ENCODE results near the gene RXRG. TPM values are rescaled to one million over a fixed set of nuclear protein-coding genes. Genes with fewer than 3 reads are reported as not detected.

RXRG gene
- total RNA-seq, 1 donor from 2014 or later = not detected

GRCh38 chr1:165408518-165408917 is 36.4 kb downstream of the RXRG start:
- peak; percentile 4 for DNase-seq (ENCODE audit: low read depth)
- no peaks in the 10 kb centered on the region for H3K36me3 ChIP-seq (ENCODE audit: control insufficient read depth, insufficient read depth, low read length)
- H3K4me3 ChIP-seq (ENCODE audit: low read depth, low read length) = no peak overlapping the region
- peaks cover 3% of the 10 kb centered on the region for H3K27me3 ChIP-seq (ENCODE audit: control insufficient read depth, insufficient read depth, low read length)
- TF ChIP-seq, protein P1, sequence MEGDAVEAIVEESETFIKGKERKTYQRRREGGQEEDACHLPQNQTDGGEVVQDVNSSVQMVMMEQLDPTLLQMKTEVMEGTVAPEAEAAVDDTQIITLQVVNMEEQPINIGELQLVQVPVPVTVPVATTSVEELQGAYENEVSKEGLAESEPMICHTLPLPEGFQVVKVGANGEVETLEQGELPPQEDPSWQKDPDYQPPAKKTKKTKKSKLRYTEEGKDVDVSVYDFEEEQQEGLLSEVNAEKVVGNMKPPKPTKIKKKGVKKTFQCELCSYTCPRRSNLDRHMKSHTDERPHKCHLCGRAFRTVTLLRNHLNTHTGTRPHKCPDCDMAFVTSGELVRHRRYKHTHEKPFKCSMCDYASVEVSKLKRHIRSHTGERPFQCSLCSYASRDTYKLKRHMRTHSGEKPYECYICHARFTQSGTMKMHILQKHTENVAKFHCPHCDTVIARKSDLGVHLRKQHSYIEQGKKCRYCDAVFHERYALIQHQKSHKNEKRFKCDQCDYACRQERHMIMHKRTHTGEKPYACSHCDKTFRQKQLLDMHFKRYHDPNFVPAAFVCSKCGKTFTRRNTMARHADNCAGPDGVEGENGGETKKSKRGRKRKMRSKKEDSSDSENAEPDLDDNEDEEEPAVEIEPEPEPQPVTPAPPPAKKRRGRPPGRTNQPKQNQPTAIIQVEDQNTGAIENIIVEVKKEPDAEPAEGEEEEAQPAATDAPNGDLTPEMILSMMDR (IDR thresholded peaks at IDR 0.05; ENCODE audit: insufficient read depth, low read length, poor library complexity, severe bottlenecking) = peak; percentile 29

DNA sequence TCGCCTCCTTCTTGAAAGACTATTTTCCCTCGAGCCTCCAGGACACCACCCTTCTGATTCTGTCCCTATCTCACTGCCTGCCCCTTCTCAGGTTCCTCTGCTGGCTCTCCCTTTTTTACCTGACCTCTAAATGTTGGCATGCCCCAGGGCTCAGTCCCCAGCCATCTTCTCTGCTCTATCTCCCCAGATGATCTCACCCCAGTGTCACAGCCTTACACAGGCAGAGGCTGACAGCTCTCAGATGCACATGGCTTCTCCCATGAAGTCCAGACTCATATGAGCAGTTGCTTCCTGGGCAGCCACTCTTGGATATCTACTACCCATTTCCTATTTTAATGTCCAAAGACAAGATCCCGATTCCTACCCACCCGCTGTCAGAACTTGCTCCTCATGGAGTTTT is 37.5 kb downstream of the RXRG start:
- H3K36me3 ChIP-seq (ENCODE audit: control insufficient read depth, insufficient read depth, low read length) = no peaks in the 10 kb centered on the region
- H3K27me3 ChIP-seq (ENCODE audit: control insufficient read depth, insufficient read depth, low read length) = peaks cover 3% of the 10 kb centered on the region
- TF ChIP-seq, protein P1 (IDR thresholded peaks at IDR 0.05; ENCODE audit: insufficient read depth, low read length, poor library complexity, severe bottlenecking) = no peak
- no peak for DNase-seq (ENCODE audit: low read depth)
- H3K4me3 ChIP-seq (ENCODE audit: low read depth, low read length) = no peak overlapping the region

- no peak for DNase-seq (ENCODE audit: low read depth)
Measured at GRCh38 chr1:165403835-165404482, 41.0 kb downstream of the RXRG start.

GRCh38 chr1:165402517-165403111 is 42.3 kb downstream of the RXRG start:
- no peak for DNase-seq (ENCODE audit: low read depth)
- TF ChIP-seq, protein P1 (IDR thresholded peaks at IDR 0.05; ENCODE audit: insufficient read depth, low read length, poor library complexity, severe bottlenecking) = no peak
- Histone ChIP-seq H3K27me3 (ENCODE audit: control insufficient read depth, insufficient read depth, low read length) (peaks cover 10% of the 10 kb centered on the region), H3K36me3 (ENCODE audit: control insufficient read depth, insufficient read depth, low read length) (no peaks in the 10 kb centered on the region), H3K4me3 (ENCODE audit: low read depth, low read length) (no peak overlapping the region)

More at GRCh38 chr1:165403835-165404482, 41.0 kb downstream of the RXRG start:
- TF ChIP-seq, protein P1 (IDR thresholded peaks at IDR 0.05; ENCODE audit: insufficient read depth, low read length, poor library complexity, severe bottlenecking) = peak; percentile 44
- Histone ChIP-seq H3K4me3 (ENCODE audit: low read depth, low read length) (no peak overlapping the region), H3K36me3 (ENCODE audit: control insufficient read depth, insufficient read depth, low read length) (no peaks in the 10 kb centered on the region), H3K27me3 (ENCODE audit: control insufficient read depth, insufficient read depth, low read length) (peaks cover 6% of the 10 kb centered on the region)

DNA sequence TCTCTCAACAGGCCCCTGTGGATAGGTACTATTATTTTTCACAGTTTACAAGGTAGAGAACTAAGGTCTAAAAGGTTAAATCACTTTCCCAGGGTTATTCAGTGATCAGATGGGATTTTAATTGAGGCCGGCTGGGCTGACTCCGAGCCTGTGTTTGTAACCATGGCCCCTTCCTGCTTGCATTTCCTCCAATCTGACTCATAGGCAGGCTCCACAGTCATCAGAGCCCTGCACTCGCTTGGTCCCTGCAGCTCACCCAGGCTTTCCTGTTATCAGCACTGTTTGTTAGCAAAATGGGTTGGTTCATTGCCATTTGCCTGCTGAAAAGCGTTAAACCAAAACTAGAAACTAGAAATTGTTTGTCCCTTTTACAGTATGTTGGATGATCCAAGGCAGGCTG is 47.0 kb downstream of the RXRG start:
- Histone ChIP-seq H3K4me3 (ENCODE audit: low read depth, low read length) (no peak overlapping the region), H3K27me3 (ENCODE audit: control insufficient read depth, insufficient read depth, low read length) (peaks cover 22% of the 10 kb centered on the region), H3K36me3 (ENCODE audit: control insufficient read depth, insufficient read depth, low read length) (no peaks in the 10 kb centered on the region)
- TF ChIP-seq, protein P1 (IDR thresholded peaks at IDR 0.05; ENCODE audit: insufficient read depth, low read length, poor library complexity, severe bottlenecking) = no peak
- no peak for DNase-seq (ENCODE audit: low read depth)

Data from kidney epithelial cell (primary cell).